HepG2 (cell line): ENCODE measurements around the gene CH25H. TPM values are rescaled to one million over a fixed set of nuclear protein-coding genes. Genes with fewer than 3 reads are reported as not detected.

Experiments
- ATAC-seq: fragments of 200-7000 bp; cut with Tn5 transposase; 3 replicates; pipeline ENCODE4 v1.9.1; 2020; ENCODE audit warnings: mild to moderate bottlenecking, moderate library complexity
- BruUV-seq: library from RNA; stranded (reverse); fragments of 400-500 nt; replicated peaks from 2 replicates; lab custom pipeline; 2021; lab: Mats Ljungman, UMichigan
- CTCF ChIA-PET: fragments of 300-600 bp; formaldehyde crosslinking; extraction: SDS; loops from one replicate; lab custom pipeline; 2021; ENCODE audit warnings: low total read pairs, inconsistent platforms, low intra/inter-chr PET ratio; lab: Yijun Ruan, JAX
- POLR2A ChIA-PET: fragments of 350-600 bp; sonication (Branson Sonifier 250); formaldehyde crosslinking; loops from one replicate; lab custom pipeline; 2020; ENCODE audit warnings: antibody characterized with exemption, inconsistent platforms; lab: Yijun Ruan, JAX
- DNase-seq: peaks from one replicate; pipeline ENCODE4 v3.0.0-alpha.2; 2015; ENCODE audit warnings: low spot score
- FAIRE-seq: peaks from 3 replicates; lab custom pipeline; 2011; peaks lifted over from hg19 to GRCh38; lab: Jason Lieb, UNC
- H2AFZ ChIP-seq: one replicate; pipeline ENCODE4 v1.6.1; 2011; ENCODE audit warnings: low read length, inconsistent platforms
- H3K27ac ChIP-seq: fragments of 300-600 bp; 3 replicates; pipeline ENCODE4 v1.8.0; 2011; ENCODE audit warnings: mixed run types, mild to moderate bottlenecking, mixed read lengths, low read length, inconsistent platforms; ENCODE audit not compliant: insufficient read depth; ENCODE audit errors: extremely low read length
- H3K27me3 ChIP-seq, 2 experiments: fragments of 200-600 bp in 1 of 2; 2 replicates in 1 of 2; 3 replicates in 1 of 2; pipeline versions ENCODE4 v1.6.0 to v1.8.0; 2011; ENCODE audit warnings: low read length in 2 of 2, mild to moderate bottlenecking in 2 of 2, moderate library complexity in 2 of 2, inconsistent platforms in 1 of 2; ENCODE audit not compliant: insufficient read depth in 2 of 2, control insufficient read depth in 1 of 2
- H3K36me3 ChIP-seq, 2 experiments: fragments of 200-600 bp in 1 of 2; replicated peaks in 1 of 2; 2 replicates in 1 of 2; 3 replicates in 1 of 2; pipeline versions ENCODE4 v1.5.1 to v1.8.0; 2011; ENCODE audit warnings: low read length in 2 of 2, inconsistent platforms in 1 of 2; ENCODE audit not compliant: insufficient read depth in 2 of 2, control insufficient read depth in 1 of 2
- H3K4me1 ChIP-seq: 2 replicates; pipeline ENCODE4 v1.5.1; 2012; ENCODE audit warnings: low read length, inconsistent platforms; ENCODE audit not compliant: insufficient read depth
- H3K4me2 ChIP-seq: 2 replicates; pipeline ENCODE4 v1.6.0; 2011; ENCODE audit warnings: low read depth, low read length, inconsistent platforms
- H3K4me3 ChIP-seq, 3 experiments: fragments of 200-600 bp in 1 of 3; sonication (generic), shearing (Covaris generic) in 1 of 3; replicated peaks in 1 of 3; 2 replicates each; pipeline ENCODE4 v1.5.1; 2011 to 2016; ENCODE audit warnings: low read length in 3 of 3, inconsistent platforms in 2 of 3, low read depth in 2 of 3, mild to moderate bottlenecking in 2 of 3, control low read depth in 1 of 3, mixed read lengths in 1 of 3; ENCODE audit not compliant: insufficient read depth in 1 of 3
- H3K79me2 ChIP-seq: one replicate; pipeline ENCODE4 v1.6.1; 2011; ENCODE audit warnings: low read length, inconsistent platforms; ENCODE audit not compliant: insufficient read depth
- H3K9ac ChIP-seq: 2 replicates; pipeline ENCODE4 v1.6.0; 2011; ENCODE audit warnings: mild to moderate bottlenecking, low read depth, low read length, inconsistent platforms; ENCODE audit not compliant: insufficient read depth
- H3K9me3 ChIP-seq: 2 replicates; pipeline ENCODE4 v1.5.1; 2012; ENCODE audit warnings: mild to moderate bottlenecking, low read length
- H4K20me1 ChIP-seq: 2 replicates; pipeline ENCODE4 v1.6.0; 2011; ENCODE audit warnings: inconsistent platforms, mild to moderate bottlenecking, low read length, moderate library complexity; ENCODE audit not compliant: insufficient read depth
- FIP1L1 ChIP-seq: fragments of 200-400 bp; formaldehyde crosslinking; IDR thresholded peaks from 2 replicates; pipeline ENCODE4 v1.6.1; 2018; ENCODE audit warnings: low read depth, mild to moderate bottlenecking, low read length, moderate library complexity, borderline replicate concordance; ENCODE audit not compliant: insufficient read depth
- FOXA1 ChIP-seq, 2 experiments: fragments of 450-650 bp in 1 of 2; sonication (generic) in 1 of 2; formaldehyde crosslinking in 1 of 2; IDR thresholded peaks; 2 replicates each; pipeline versions ENCODE4 v1.4.0 to v1.6.1; 2016 to 2020; ENCODE audit warnings: missing genetic modification reagents in 1 of 2
- MYC ChIP-seq: sonication (generic); formaldehyde crosslinking; IDR thresholded peaks from 2 replicates; pipeline ENCODE4 v1.9.0; 2021; ENCODE audit warnings: missing genetic modification reagents, borderline replicate concordance
- NBN ChIP-seq: fragments of 450-650 bp; conservative IDR thresholded peaks from 2 replicates; pipeline ENCODE4 v1.6.1; 2017
- POGK ChIP-seq: sonication (generic); formaldehyde crosslinking; conservative IDR thresholded peaks from 2 replicates; pipeline ENCODE4 v1.8.0; 2022; ENCODE audit warnings: mild to moderate bottlenecking, moderate library complexity, missing genetic modification reagents
- PRMT3 ChIP-seq: sonication (generic); formaldehyde crosslinking; IDR thresholded peaks from 2 replicates; pipeline ENCODE4 v1.8.1; 2022; ENCODE audit warnings: low read depth, mild to moderate bottlenecking, moderate library complexity, missing genetic modification reagents, borderline replicate concordance
- SMYD3 ChIP-seq: sonication (generic); formaldehyde crosslinking; IDR thresholded peaks from 2 replicates; pipeline ENCODE4 v1.8.1; 2023; ENCODE audit warnings: mild to moderate bottlenecking, missing genetic modification reagents
- ZNF24 ChIP-seq: fragments of 450-650 bp; IDR thresholded peaks from 2 replicates; pipeline ENCODE4 v1.6.1; 2017; ENCODE audit warnings: antibody characterized with exemption, mild to moderate bottlenecking
- WGBS: methylation state at CpG from one replicate; pipeline ENCODE4 v1.1.6; 2017; ENCODE audit warnings: low lambda C conversion rate; 5-methylcytosine and 5-hydroxymethylcytosine counted together
- in situ Hi-C: cut with HindIII; loops from 2 replicates; pipeline ENCODE4 v1.10.0; 2017; ENCODE audit warnings: low pct_unique_long_range_greater_than_20kb; ENCODE audit not compliant: extremely low pct_ligation_motif_present
- intact Hi-C: fragments of 100-400 bp; cut with micrococcal nuclease; formaldehyde crosslinking; loops from one replicate; pipeline ENCODE4 v1.10.0; 2022; ENCODE audit not compliant: unreplicated experiment
- polyA plus RNA-seq, 8 experiments: library from polyadenylated mRNA; depleted of rRNA in 3 of 8; stranded (reverse) in 7 of 8; unstranded in 1 of 8; fragments of >200 nt; fragmentation: Illumina TruSeq in 4 of 8; extraction: Trizol in 4 of 8; gene quantifications; 2 replicates each; pipeline versions ENCODE4 v1.2.1 to v1.2.3, GENCODE V29; 2011 to 2016; ENCODE audit warnings: low read depth in 4 of 8, missing spikeins in 1 of 8, mixed read lengths in 1 of 8; ENCODE audit not compliant: insufficient read depth in 1 of 8
- total RNA-seq, 5 experiments: library from RNA; depleted of rRNA; stranded (reverse); fragments of >200 nt; fragmentation: Illumina TruSeq; extraction: Trizol; gene quantifications; 2 replicates each; pipeline ENCODE4 v1.2.3, GENCODE V29; 2016; ENCODE audit warnings: low read depth in 1 of 5

Gene CH25H
- total and polyA plus RNA-seq, 2 of the 13 experiments (the other 11 are each of a cell fraction or from before 2014, with no cell fraction given), result not detected

GRCh38 chr10:89240519-89240918, 33.4 kb upstream of the CH25H start:
- no peak for ATAC-seq

GRCh38 chr10:89238956-89239644, 32.0 kb upstream of the CH25H start:
- ChIA-PET CTCF (no interaction called here), POLR2A (no interaction called here)
- in situ Hi-C loops, result no loop called here
- 100% methylated on average over 3 of the region's 5 CpGs for WGBS
- intact Hi-C loops, result no loop called here
- no TSS peak for BruUV-seq
- H2AFZ ChIP-seq, result no peak overlapping the region
- peaks cover 0 to 17% of the 10 kb centered on the region in 2 experiments; a peak in 3 of 5 replicates for H3K36me3 ChIP-seq
- no peaks in the 10 kb centered on the region for H3K27me3 ChIP-seq
- no peak overlapping the region for H3K27ac ChIP-seq
- no peak for TF ChIP-seq MYC
- peak; percentile 44; the same call in 1 of the 2 replicates for TF ChIP-seq POGK (CRISPR knock-in tag)
- DNase-seq, result no peak
- no peak overlapping the region for H3K4me3 ChIP-seq
- no peaks in the 10 kb centered on the region for H3K79me2 ChIP-seq
- peaks cover 24% of the 10 kb centered on the region for H3K4me1 ChIP-seq
- no peaks in the 10 kb centered on the region for H4K20me1 ChIP-seq
- no peak overlapping the region for H3K4me2 ChIP-seq
- H3K9me3 ChIP-seq, result no peaks in the 10 kb centered on the region
- FAIRE-seq, result no peak
- peak; percentile 67 for ATAC-seq
- no peak overlapping the region for H3K9ac ChIP-seq

More at GRCh38 chr10:89240519-89240918, 33.4 kb upstream of the CH25H start:
- no peak for TF ChIP-seq PRMT3 (CRISPR knock-in tag)
- no peak for TF ChIP-seq NBN
- no peak for TF ChIP-seq FOXA1 (IDR thresholded peaks at IDR 0.05)
- no peak for TF ChIP-seq FOXA1 (CRISPR knock-in tag; IDR thresholded peaks at IDR 0.05)
- no peak for TF ChIP-seq ZNF24
- TF ChIP-seq FIP1L1, result no peak
- TF ChIP-seq SMYD3 (CRISPR knock-in tag), result no peak
- Histone ChIP-seq H3K4me2 (no peak overlapping the region), H3K9me3 (no peaks in the 10 kb centered on the region), H3K79me2 (no peaks in the 10 kb centered on the region), H2AFZ (no peak overlapping the region), H3K27me3 (no peaks in the 10 kb centered on the region), H3K4me3 (no peak overlapping the region), H3K36me3 (peaks cover 0 to 12% of the 10 kb centered on the region in 2 experiments; a peak in 3 of 5 replicates), H4K20me1 (no peaks in the 10 kb centered on the region), H3K4me1 (peaks cover 24% of the 10 kb centered on the region), H3K9ac (no peak overlapping the region), H3K27ac (no peak overlapping the region)
- no TSS peak for BruUV-seq
- DNase-seq (no peak), FAIRE-seq (no peak)
- WGBS, result 92% methylated on average over 3 of the region's 3 CpGs
- POLR2A ChIA-PET, result interaction anchor here (1.7 kb wide), 1 partner anchor 11 kb away, joined by 9 read pairs; the partner anchor contains the start of gene LIPA
- intact Hi-C loops, result no loop called here
- CTCF ChIA-PET, result no interaction called here
- in situ Hi-C loops, result no loop called here
